Lung (tissue), 12 donors: Measurements from ENCODE around the gene RASL11B. TPM values are rescaled to one million over a fixed set of nuclear protein-coding genes. Genes with fewer than 3 reads are reported as not detected.

Experiments
- ATAC-seq: fragments of 200-7000 bp; cut with Tn5 transposase; one replicate; pipeline ENCODE4 v1.9.1; 2020; ENCODE audit warnings: moderate number of reproducible peaks; ENCODE audit not compliant: insufficient read depth, low FRiP score
- DNase-seq, 3 donors: peaks; one replicate each; pipeline ENCODE4 v3.0.0-alpha.2; 2013 to 2017
- H3K27ac ChIP-seq, 2 donors: one replicate each; pipeline ENCODE4 v1.5.1; 2013; ENCODE audit warnings: mild to moderate bottlenecking in 2 of 2, moderate library complexity in 2 of 2, control low read depth in 1 of 2, inconsistent platforms in 1 of 2, low read depth in 1 of 2, low read length in 1 of 2
- H3K27me3 ChIP-seq, 3 donors: one replicate each; pipeline ENCODE4 v1.5.1; 2013; ENCODE audit warnings: low read length in 2 of 3; ENCODE audit not compliant: control insufficient read depth in 3 of 3, insufficient read depth in 3 of 3
- H3K36me3 ChIP-seq, 4 donors: one replicate each; pipeline ENCODE4 v1.5.1; 2013; ENCODE audit warnings: low read length in 4 of 4, mild to moderate bottlenecking in 1 of 4, moderate library complexity in 1 of 4; ENCODE audit not compliant: control insufficient read depth in 4 of 4, insufficient read depth in 4 of 4
- H3K4me1 ChIP-seq, 5 donors: one replicate each; pipeline ENCODE4 v1.5.1; 2013; ENCODE audit warnings: low read length in 5 of 5, mild to moderate bottlenecking in 2 of 5, moderate library complexity in 1 of 5; ENCODE audit not compliant: control insufficient read depth in 5 of 5, insufficient read depth in 5 of 5
- H3K4me3 ChIP-seq: one replicate; pipeline ENCODE4 v1.5.1; 2013; ENCODE audit warnings: mild to moderate bottlenecking, control low read depth, moderate library complexity
- H3K9ac ChIP-seq, 2 donors: one replicate each; pipeline ENCODE4 v1.5.1; 2013; ENCODE audit warnings: low read length in 2 of 2, control low read depth in 1 of 2; ENCODE audit not compliant: insufficient read depth in 1 of 2
- H3K9me3 ChIP-seq, 4 donors: one replicate each; pipeline ENCODE4 v1.5.1; 2013; ENCODE audit warnings: low read length in 3 of 4, mild to moderate bottlenecking in 1 of 4, moderate library complexity in 1 of 4; ENCODE audit not compliant: control insufficient read depth in 4 of 4, insufficient read depth in 3 of 4
- WGBS, 2 donors: extraction: QIAGEN DNeasy Blood & Tissue Kit; methylation state at CpG; one replicate each; pipeline ENCODE4 v1.1.7; 2013; 5-methylcytosine and 5-hydroxymethylcytosine counted together
- polyA plus RNA-seq, 2 donors: library from polyadenylated mRNA; stranded (reverse); fragments of 200-250 nt; gene quantifications; one replicate each; pipeline ENCODE4 v1.2.1, GENCODE V29; 2013
- total RNA-seq, 2 donors: library from RNA; depleted of rRNA in 1 of 2; stranded (reverse); fragments of >200 nt in 1 of 2; gene quantifications; one replicate each; pipeline ENCODE4 v1.2.1, GENCODE V29; 2014 to 2021
- TF ChIP-seq, protein P1 (sequence below): IDR thresholded peaks from 2 replicates; pipeline ENCODE4 v1.5.1; 2012; ENCODE audit warnings: mild to moderate bottlenecking; ENCODE audit errors: control extremely low read depth, extremely low read depth
- donor health status: control.
- donor health status: control.
- donor health status: Bipolar disorder and iron deficiency.
- donor health status: healthy.
- donor health status: DM: yes; HTN: yes; CAD: no.

Gene RASL11B
- total and polyA plus RNA-seq, 4 donors, result 1.0 to 5.7 (median 1.7) TPM

DNA sequence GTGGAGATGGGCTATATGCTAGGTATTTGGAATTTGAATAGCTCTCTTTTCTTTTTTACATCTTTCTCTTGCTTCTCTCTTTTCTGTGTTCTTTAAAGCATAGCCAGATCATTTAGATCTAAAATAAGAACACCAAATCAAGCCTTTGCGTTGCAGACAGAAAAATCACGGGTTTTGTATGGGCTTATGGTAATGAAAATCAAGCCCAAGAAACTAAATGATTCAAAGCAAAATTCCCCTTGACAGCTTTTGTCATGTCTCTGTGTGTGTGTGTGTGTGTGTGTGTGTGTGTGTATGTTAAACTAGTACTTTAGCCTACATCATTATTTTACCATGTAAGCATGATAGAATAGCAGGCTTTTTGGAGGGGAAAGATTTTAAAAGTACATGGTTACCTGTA, 1.8 kb upstream of the RASL11B start:
- peaks cover 6 to 36% (median 14%) of the 10 kb centered on the region in 5 donors for H3K4me1 ChIP-seq
- WGBS, 2 donors, result 91 to 96% methylated on average over 2 of the region's 2 CpGs
- H3K4me3 ChIP-seq, result no peak overlapping the region
- no peak for ATAC-seq
- no peak overlapping the region for H3K27ac ChIP-seq
- H3K36me3 ChIP-seq, result peaks cover 0 to 3% (median under 1%) of the 10 kb centered on the region in 4 donors
- DNase-seq, result no peak
- no peaks in the 10 kb centered on the region for H3K27me3 ChIP-seq
- TF ChIP-seq, protein P1, sequence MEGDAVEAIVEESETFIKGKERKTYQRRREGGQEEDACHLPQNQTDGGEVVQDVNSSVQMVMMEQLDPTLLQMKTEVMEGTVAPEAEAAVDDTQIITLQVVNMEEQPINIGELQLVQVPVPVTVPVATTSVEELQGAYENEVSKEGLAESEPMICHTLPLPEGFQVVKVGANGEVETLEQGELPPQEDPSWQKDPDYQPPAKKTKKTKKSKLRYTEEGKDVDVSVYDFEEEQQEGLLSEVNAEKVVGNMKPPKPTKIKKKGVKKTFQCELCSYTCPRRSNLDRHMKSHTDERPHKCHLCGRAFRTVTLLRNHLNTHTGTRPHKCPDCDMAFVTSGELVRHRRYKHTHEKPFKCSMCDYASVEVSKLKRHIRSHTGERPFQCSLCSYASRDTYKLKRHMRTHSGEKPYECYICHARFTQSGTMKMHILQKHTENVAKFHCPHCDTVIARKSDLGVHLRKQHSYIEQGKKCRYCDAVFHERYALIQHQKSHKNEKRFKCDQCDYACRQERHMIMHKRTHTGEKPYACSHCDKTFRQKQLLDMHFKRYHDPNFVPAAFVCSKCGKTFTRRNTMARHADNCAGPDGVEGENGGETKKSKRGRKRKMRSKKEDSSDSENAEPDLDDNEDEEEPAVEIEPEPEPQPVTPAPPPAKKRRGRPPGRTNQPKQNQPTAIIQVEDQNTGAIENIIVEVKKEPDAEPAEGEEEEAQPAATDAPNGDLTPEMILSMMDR, result no peak
- H3K9me3 ChIP-seq, result peaks cover 0 to 4% (median 1%) of the 10 kb centered on the region in 4 donors
- H3K9ac ChIP-seq, result no peak overlapping the region

DNA sequence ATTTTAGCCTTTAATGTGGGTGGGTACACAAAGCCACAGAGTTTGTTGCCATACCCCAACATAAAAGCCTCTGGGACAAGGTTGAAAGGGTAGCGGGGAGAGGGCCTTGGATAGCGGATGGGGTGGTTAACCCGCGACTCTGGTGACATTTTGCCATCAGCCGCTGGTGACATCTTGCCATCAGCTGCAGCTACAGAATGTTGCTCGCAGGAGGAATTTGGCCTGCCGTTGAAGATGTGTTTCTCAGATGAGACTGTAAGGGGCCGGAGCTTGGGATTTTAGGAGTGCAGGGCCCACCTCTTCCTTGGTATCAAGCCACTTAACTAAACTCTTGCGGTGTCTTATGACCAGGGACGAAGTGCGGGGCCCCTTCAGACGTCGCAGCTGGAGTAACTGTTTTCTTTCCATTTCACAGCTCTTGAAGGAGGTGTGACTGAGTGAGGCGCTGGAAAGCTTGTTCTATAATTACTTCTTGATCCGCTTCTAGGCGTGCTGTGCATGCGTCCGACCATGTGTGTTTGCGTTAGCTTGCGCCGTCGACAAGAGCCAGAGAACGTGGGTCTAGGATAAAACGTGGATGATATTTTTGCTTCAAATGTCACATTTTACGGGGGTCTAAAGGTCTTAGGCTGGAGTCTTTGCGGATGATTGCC, 820 bp upstream of the RASL11B start:
- WGBS, 2 donors, result 41 to 52% methylated on average over 26 of the region's 26 CpGs
- Histone ChIP-seq H3K36me3 (peaks cover 0 to 10% (median 4%) of the 10 kb centered on the region in 4 donors), H3K9ac (no peak overlapping the region), H3K27ac (no peak overlapping the region), H3K4me3 (no peak overlapping the region), H3K4me1 (peaks cover 6 to 45% (median 19%) of the 10 kb centered on the region in 5 donors), H3K9me3 (peaks cover 0 to 4% (median 1%) of the 10 kb centered on the region in 4 donors), H3K27me3 (no peaks in the 10 kb centered on the region)
- DNase-seq, result peak in 2 of 3 donors; percentile 62 to 68
- TF ChIP-seq, protein P1, result no peak
- no peak for ATAC-seq

DNA sequence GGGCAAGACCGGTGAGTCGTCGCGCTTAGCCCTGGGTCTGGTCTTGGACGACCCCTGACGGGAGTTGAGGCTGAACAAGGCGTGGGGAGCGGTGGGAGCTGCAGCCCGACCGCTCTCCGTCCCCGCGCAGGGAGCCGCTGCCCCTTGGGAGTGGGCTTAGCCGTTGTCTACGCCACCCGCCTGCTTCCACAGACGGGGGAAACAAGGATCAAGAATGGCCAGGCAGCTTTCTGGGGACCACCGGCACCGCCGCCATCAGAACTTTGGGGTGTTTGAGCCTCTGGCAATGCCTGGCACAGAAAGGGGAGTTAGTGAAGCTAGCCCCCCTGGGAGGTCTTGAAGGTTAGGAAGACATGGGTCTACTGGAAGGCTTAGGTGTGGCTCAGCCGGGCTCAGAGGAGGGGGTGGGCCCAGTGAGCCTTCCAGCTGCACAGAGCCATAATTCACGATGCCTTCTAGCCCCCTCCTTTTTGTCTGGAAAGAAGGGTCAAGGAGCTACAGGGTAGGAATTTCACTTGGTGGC, 583 bp downstream of the RASL11B start:
- Histone ChIP-seq H3K9me3 (peaks cover 0 to 3% (median 1%) of the 10 kb centered on the region in 4 donors), H3K27me3 (no peaks in the 10 kb centered on the region), H3K9ac (peak overlapping the region in 1 of 2 donors; percentile 44), H3K4me3 (peak overlapping the region; percentile 49), H3K4me1 (peaks cover 6 to 51% (median 23%) of the 10 kb centered on the region in 5 donors), H3K36me3 (peaks cover 0 to 21% (median 7%) of the 10 kb centered on the region in 4 donors), H3K27ac (peak overlapping the region; percentile 47 to 56)
- ATAC-seq, result no peak
- TF ChIP-seq, protein P1, result no peak
- 18 to 21% methylated on average over 18 to 23 of the region's 23 CpGs for WGBS, 2 donors
- peak in 2 of 3 donors; percentile 40 to 45 for DNase-seq
